Hepatocyte (in vitro differentiated cells): ENCODE results near the gene SERGEF. TPM values are rescaled to one million over a fixed set of nuclear protein-coding genes. Genes with fewer than 3 reads are reported as not detected.

Source experiments
- DNase-seq: peaks from one replicate; pipeline ENCODE4 v3.0.0-alpha.2; 2016; ENCODE audit warnings: low spot score
- H2AFZ ChIP-seq: fragments of 200-600 bp; sonication (generic); 2 replicates; pipeline ENCODE4 v1.6.0; 2016; ENCODE audit warnings: antibody characterized with exemption, mild to moderate bottlenecking
- H3K27ac ChIP-seq: fragments of 200-600 bp; sonication (generic); 2 replicates; pipeline ENCODE4 v1.5.1; 2016; ENCODE audit warnings: mild to moderate bottlenecking
- H3K27me3 ChIP-seq: fragments of 200-600 bp; sonication (generic); 2 replicates; pipeline ENCODE4 v1.6.1; 2016
- H3K36me3 ChIP-seq: fragments of 200-600 bp; sonication (generic); replicated peaks from 2 replicates; pipeline ENCODE4 v1.5.1; 2016; ENCODE audit warnings: low read depth; ENCODE audit not compliant: insufficient read depth
- H3K4me1 ChIP-seq: fragments of 200-600 bp; sonication (generic); 2 replicates; pipeline ENCODE4 v1.5.1; 2016; ENCODE audit warnings: mild to moderate bottlenecking, moderate library complexity; ENCODE audit not compliant: insufficient read depth
- H3K4me2 ChIP-seq: fragments of 200-600 bp; sonication (generic); 2 replicates; pipeline ENCODE4 v1.6.0; 2016
- H3K4me3 ChIP-seq: fragments of 200-600 bp; sonication (generic); 2 replicates; pipeline ENCODE4 v1.5.1; 2016; ENCODE audit warnings: mild to moderate bottlenecking
- H3K79me2 ChIP-seq: fragments of 200-600 bp; sonication (generic); 2 replicates; pipeline ENCODE4 v1.6.0; 2017; ENCODE audit warnings: mild to moderate bottlenecking
- H3K9me2 ChIP-seq: fragments of 200-600 bp; sonication (generic); replicated peaks from 2 replicates; pipeline ENCODE4 v1.6.0; 2017; ENCODE audit warnings: mild to moderate bottlenecking; ENCODE audit not compliant: insufficient read depth
- H3K9me3 ChIP-seq: fragments of 200-600 bp; sonication (generic); 2 replicates; pipeline ENCODE4 v1.5.1; 2016; ENCODE audit warnings: low read depth, mild to moderate bottlenecking
- H4K20me1 ChIP-seq: fragments of 200-600 bp; sonication (generic); 2 replicates; pipeline ENCODE4 v1.6.0; 2016; ENCODE audit warnings: mild to moderate bottlenecking; ENCODE audit not compliant: insufficient read depth, poor library complexity, severe bottlenecking
- CTCF ChIP-seq: fragments of 200-600 bp; sonication (generic); IDR thresholded peaks from 2 replicates; pipeline ENCODE4 v1.5.1; 2016; ENCODE audit warnings: antibody characterized with exemption, mild to moderate bottlenecking; ENCODE audit not compliant: poor library complexity
- EZH2 ChIP-seq: fragments of 200-600 bp; sonication (generic); IDR thresholded peaks from 2 replicates; pipeline ENCODE4 v1.6.1; 2016; ENCODE audit warnings: antibody characterized with exemption, mild to moderate bottlenecking, borderline replicate concordance
- EZH2phosphoT487 ChIP-seq: fragments of 200-600 bp; sonication (generic); IDR thresholded peaks from one replicate; pipeline ENCODE4 v1.6.1; 2018; ENCODE audit warnings: antibody characterized with exemption, mild to moderate bottlenecking, low read depth, moderate library complexity; ENCODE audit not compliant: unreplicated experiment, severe bottlenecking
- WGBS: methylation state at CpG from one replicate; pipeline ENCODE4 v1.1.6; 2016; ENCODE audit warnings: low lambda C conversion rate; ENCODE audit errors: missing lambda C conversion rate; 5-methylcytosine and 5-hydroxymethylcytosine counted together
- polyA plus RNA-seq: library from polyadenylated mRNA; unstranded; fragments of >200 nt; fragmentation: Nextera tagmentation; extraction: Ambion mirVana; gene quantifications from 2 replicates; pipeline ENCODE4 v1.2.1, GENCODE V29; 2016
- total RNA-seq: library from RNA; depleted of rRNA; stranded (reverse); fragments of >200 nt; gene quantifications from 2 replicates; pipeline ENCODE4 v1.2.3, GENCODE V29; 2014

Gene SERGEF
- total and polyA plus RNA-seq, 2 experiments from 2014 or later: 21.7 to 28.7 TPM

GRCh38 chr11:18010121-18010670, 2.7 kb downstream of the SERGEF start:
- no peak for TF ChIP-seq EZH2
- no peak for TF ChIP-seq EZH2phosphoT487
- TF ChIP-seq CTCF: no peak
- DNase-seq: no peak

GRCh38 chr11:18005376-18006129, 7.3 kb downstream of the SERGEF start:
- TF ChIP-seq CTCF: no peak
- TF ChIP-seq EZH2phosphoT487: no peak
- TF ChIP-seq EZH2: no peak
- no peak overlapping the region for H2AFZ ChIP-seq
- H3K79me2 ChIP-seq: no peaks in the 10 kb centered on the region
- no peaks in the 10 kb centered on the region for H3K4me1 ChIP-seq
- H3K9me3 ChIP-seq: no peaks in the 10 kb centered on the region
- no peak for DNase-seq
- H3K4me2 ChIP-seq: no peak overlapping the region
- no peaks in the 10 kb centered on the region for H3K36me3 ChIP-seq
- WGBS: 91% methylated on average over 4 of the region's 4 CpGs
- no peaks in the 10 kb centered on the region for H3K9me2 ChIP-seq
- H3K27ac ChIP-seq: no peak overlapping the region
- no peaks in the 10 kb centered on the region for H3K27me3 ChIP-seq
- H3K4me3 ChIP-seq: no peak overlapping the region
- H4K20me1 ChIP-seq: no peaks in the 10 kb centered on the region

More at GRCh38 chr11:18010121-18010670, 2.7 kb downstream of the SERGEF start:
- Histone ChIP-seq H3K4me3 (no peak overlapping the region), H3K27ac (no peak overlapping the region), H3K79me2 (peaks cover 7% of the 10 kb centered on the region), H3K4me2 (no peak overlapping the region), H3K4me1 (no peaks in the 10 kb centered on the region), H4K20me1 (no peaks in the 10 kb centered on the region), H3K27me3 (no peaks in the 10 kb centered on the region), H3K9me2 (no peaks in the 10 kb centered on the region), H2AFZ (no peak overlapping the region), H3K9me3 (no peaks in the 10 kb centered on the region), H3K36me3 (no peaks in the 10 kb centered on the region)

- Histone ChIP-seq H3K4me2 (no peak overlapping the region), H3K9me3 (no peaks in the 10 kb centered on the region), H3K27ac (peak overlapping the region; percentile 18), H3K36me3 (no peaks in the 10 kb centered on the region), H3K27me3 (no peaks in the 10 kb centered on the region), H3K4me1 (no peaks in the 10 kb centered on the region), H4K20me1 (no peaks in the 10 kb centered on the region), H3K4me3 (no peak overlapping the region), H3K9me2 (no peaks in the 10 kb centered on the region), H3K79me2 (no peaks in the 10 kb centered on the region), H2AFZ (no peak overlapping the region)
- 70% methylated on average over 2 of the region's 2 CpGs for WGBS
- no peak for DNase-seq
- TF ChIP-seq CTCF (no peak), EZH2 (no peak), EZH2phosphoT487 (no peak)
Measured at GRCh38 chr11:18001191-18001590, 11.7 kb downstream of the SERGEF start.
